ENCODE results near the gene UVRAG.
"Not testable (repeated sequence)": the region's sequence is repeated elsewhere in the genome, so short reads cannot be mapped to it uniquely, and the experiment has no call there.

The UVRAG gene

GRCh38 chr11:76049511-76049910, 234.5 kb downstream of the UVRAG start:
- H3K9me3 Mint-ChIP-seq = peaks cover 28% of the 10 kb centered on the region
- no peaks in the 10 kb centered on the region for H3K27me3 Mint-ChIP-seq
- peaks cover 75% of the 10 kb centered on the region for H3K36me3 Mint-ChIP-seq (ENCODE audit: low read depth)
- no peak overlapping the region for H3K4me3 Mint-ChIP-seq
- no peak overlapping the region for H3K27ac Mint-ChIP-seq
- H3K4me1 Mint-ChIP-seq (ENCODE audit: low read depth) = no peaks in the 10 kb centered on the region

DNA sequence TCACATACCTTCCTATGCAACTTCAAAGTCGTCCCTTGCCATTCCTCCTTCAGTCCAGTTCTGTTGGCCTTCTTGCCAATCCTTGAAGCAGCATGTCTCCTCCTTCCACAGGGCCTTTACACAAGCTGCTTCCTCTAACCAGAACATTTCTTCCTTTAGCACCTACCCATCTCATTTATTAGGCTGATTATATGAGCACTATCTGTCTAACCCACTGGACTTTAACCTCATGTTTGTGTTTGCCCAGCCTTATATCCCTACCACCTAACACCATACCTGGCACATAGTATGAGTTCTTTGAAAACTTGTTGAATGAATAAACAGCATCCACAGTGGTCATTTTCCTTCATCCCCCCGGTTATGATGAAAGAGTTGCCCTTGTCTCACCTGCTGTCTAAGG, 236.9 kb downstream of the UVRAG start:
- Mint-ChIP-seq H3K27ac (no peak overlapping the region), H3K4me1 (ENCODE audit: low read depth) (no peaks in the 10 kb centered on the region), H3K36me3 (ENCODE audit: low read depth) (peaks cover 58% of the 10 kb centered on the region), H3K4me3 (no peak overlapping the region), H3K27me3 (no peaks in the 10 kb centered on the region), H3K9me3 (peaks cover 16% of the 10 kb centered on the region)

- Mint-ChIP-seq H3K4me3 (no peak overlapping the region), H3K27ac (no peak overlapping the region), H3K36me3 (ENCODE audit: low read depth) (peaks cover 34% of the 10 kb centered on the region), H3K4me1 (ENCODE audit: low read depth) (no peaks in the 10 kb centered on the region), H3K9me3 (no peaks in the 10 kb centered on the region), H3K27me3 (no peaks in the 10 kb centered on the region)
These were observed 239.3 kb downstream of the UVRAG start for GRCh38 chr11:76054330-76054729.

- no peaks in the 10 kb centered on the region for H3K9me3 Mint-ChIP-seq
- peaks cover 25% of the 10 kb centered on the region for H3K36me3 Mint-ChIP-seq (ENCODE audit: low read depth)
- no peaks in the 10 kb centered on the region for H3K4me1 Mint-ChIP-seq (ENCODE audit: low read depth)
- H3K27ac Mint-ChIP-seq = no peak overlapping the region
- no peak overlapping the region for H3K4me3 Mint-ChIP-seq
- H3K27me3 Mint-ChIP-seq = no peaks in the 10 kb centered on the region
These were observed 241.9 kb downstream of the UVRAG start for GRCh38 chr11:76056876-76057275.

- H3K27ac Mint-ChIP-seq; H3K27me3 Mint-ChIP-seq; H3K9me3 Mint-ChIP-seq; H3K4me3 Mint-ChIP-seq; H3K36me3 Mint-ChIP-seq (ENCODE audit: low read depth); H3K4me1 Mint-ChIP-seq (ENCODE audit: low read depth): not testable (repeated sequence)
These were observed 245.5 kb downstream of the UVRAG start for GRCh38 chr11:76060475-76061036.

GRCh38 chr11:76062733-76063132, 247.7 kb downstream of the UVRAG start:
- H3K36me3 Mint-ChIP-seq (ENCODE audit: low read depth) = peaks cover 21% of the 10 kb centered on the region
- no peak overlapping the region for H3K4me3 Mint-ChIP-seq
- H3K9me3 Mint-ChIP-seq = no peaks in the 10 kb centered on the region
- no peaks in the 10 kb centered on the region for H3K4me1 Mint-ChIP-seq (ENCODE audit: low read depth)
- no peaks in the 10 kb centered on the region for H3K27me3 Mint-ChIP-seq
- no peak overlapping the region for H3K27ac Mint-ChIP-seq

DNA sequence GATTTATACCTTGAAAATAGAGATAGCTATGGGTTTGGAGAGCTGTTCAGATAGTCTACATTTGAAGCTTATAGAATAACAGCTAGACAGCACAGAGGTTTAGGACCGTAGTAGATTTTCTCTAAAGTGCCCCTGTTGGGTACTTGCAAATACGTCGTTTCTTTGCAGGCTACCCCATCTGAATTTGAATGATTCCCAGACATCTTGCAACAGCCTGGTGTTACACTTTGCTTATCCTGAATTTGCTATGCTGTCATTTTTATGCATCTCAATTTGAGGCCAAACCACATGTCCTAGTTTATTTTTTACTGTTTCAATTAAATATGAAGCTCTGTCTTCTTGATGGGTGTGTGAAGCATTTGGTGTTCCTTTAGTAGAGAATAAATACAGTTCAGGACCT, 249.2 kb downstream of the UVRAG start:
- H3K36me3 Mint-ChIP-seq (ENCODE audit: low read depth) = peaks cover 28% of the 10 kb centered on the region
- no peaks in the 10 kb centered on the region for H3K9me3 Mint-ChIP-seq
- no peak overlapping the region for H3K27ac Mint-ChIP-seq
- H3K4me3 Mint-ChIP-seq = no peak overlapping the region
- H3K27me3 Mint-ChIP-seq = no peaks in the 10 kb centered on the region
- no peaks in the 10 kb centered on the region for H3K4me1 Mint-ChIP-seq (ENCODE audit: low read depth)

GRCh38 chr11:76067099-76067498, 252.1 kb downstream of the UVRAG start:
- H3K4me3 Mint-ChIP-seq = no peak overlapping the region
- H3K27me3 Mint-ChIP-seq = no peaks in the 10 kb centered on the region
- no peak overlapping the region for H3K27ac Mint-ChIP-seq
- H3K4me1 Mint-ChIP-seq (ENCODE audit: low read depth) = peaks cover 3% of the 10 kb centered on the region
- no peaks in the 10 kb centered on the region for H3K9me3 Mint-ChIP-seq
- H3K36me3 Mint-ChIP-seq (ENCODE audit: low read depth) = peaks cover 36% of the 10 kb centered on the region

DNA sequence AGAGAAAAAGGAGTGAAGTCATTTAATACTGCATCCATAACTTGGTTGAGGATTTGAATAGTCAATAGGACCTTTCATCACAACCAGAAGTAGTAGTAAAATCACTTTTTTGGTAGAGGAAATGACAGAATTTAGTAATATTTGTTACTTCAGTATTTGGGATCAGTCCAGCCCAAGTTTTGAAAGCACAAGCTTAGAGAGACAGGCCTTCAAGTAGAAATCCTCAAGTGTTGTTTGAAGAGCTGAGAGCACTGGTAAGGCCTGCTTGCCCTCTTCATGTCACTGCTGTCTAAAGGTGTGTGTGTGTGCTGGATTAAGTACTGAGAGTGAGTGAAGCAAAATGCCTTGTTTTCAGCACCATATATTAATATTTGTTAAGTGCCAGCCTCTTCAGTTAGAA, 254.0 kb downstream of the UVRAG start:
- Mint-ChIP-seq H3K27ac (no peak overlapping the region), H3K27me3 (no peaks in the 10 kb centered on the region)

DNA sequence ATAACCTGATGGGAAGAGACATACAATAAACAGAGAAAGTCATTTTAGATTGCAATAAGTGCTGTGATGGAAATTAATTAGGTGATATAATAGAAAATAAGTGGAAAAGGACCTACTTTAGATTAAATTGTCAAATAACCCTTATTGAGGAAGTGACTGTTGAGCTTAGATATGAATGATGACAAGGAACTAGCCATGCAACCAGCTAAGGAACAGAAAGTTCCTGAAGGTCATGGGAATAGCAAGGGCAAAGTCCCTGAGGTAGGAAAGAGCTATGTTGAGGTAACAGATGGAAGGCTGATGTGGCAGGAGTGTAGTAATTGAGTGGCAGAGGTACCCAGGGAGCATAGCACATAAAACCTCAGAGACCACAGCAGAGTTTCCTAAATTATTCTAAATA, 256.1 kb downstream of the UVRAG start:
- Mint-ChIP-seq H3K27me3 (no peaks in the 10 kb centered on the region), H3K9me3 (no peaks in the 10 kb centered on the region), H3K36me3 (ENCODE audit: low read depth) (peaks cover 41% of the 10 kb centered on the region), H3K4me1 (ENCODE audit: low read depth) (peaks cover 15% of the 10 kb centered on the region), H3K27ac (no peak overlapping the region), H3K4me3 (no peak overlapping the region)

More for the DNA sequence above, 254.0 kb downstream of the UVRAG start:
- peaks cover 3% of the 10 kb centered on the region for H3K4me1 Mint-ChIP-seq (ENCODE audit: low read depth)
- peaks cover 37% of the 10 kb centered on the region for H3K36me3 Mint-ChIP-seq (ENCODE audit: low read depth)
- H3K9me3 Mint-ChIP-seq = no peaks in the 10 kb centered on the region
- H3K4me3 Mint-ChIP-seq = no peak overlapping the region

GRCh38 chr11:76073724-76074123, 258.7 kb downstream of the UVRAG start:
- no peak overlapping the region for H3K27ac Mint-ChIP-seq
- H3K36me3 Mint-ChIP-seq (ENCODE audit: low read depth) = peaks cover 30% of the 10 kb centered on the region
- H3K27me3 Mint-ChIP-seq = no peaks in the 10 kb centered on the region
- H3K9me3 Mint-ChIP-seq = no peaks in the 10 kb centered on the region
- no peak overlapping the region for H3K4me3 Mint-ChIP-seq
- H3K4me1 Mint-ChIP-seq (ENCODE audit: low read depth) = peaks cover 23% of the 10 kb centered on the region

DNA sequence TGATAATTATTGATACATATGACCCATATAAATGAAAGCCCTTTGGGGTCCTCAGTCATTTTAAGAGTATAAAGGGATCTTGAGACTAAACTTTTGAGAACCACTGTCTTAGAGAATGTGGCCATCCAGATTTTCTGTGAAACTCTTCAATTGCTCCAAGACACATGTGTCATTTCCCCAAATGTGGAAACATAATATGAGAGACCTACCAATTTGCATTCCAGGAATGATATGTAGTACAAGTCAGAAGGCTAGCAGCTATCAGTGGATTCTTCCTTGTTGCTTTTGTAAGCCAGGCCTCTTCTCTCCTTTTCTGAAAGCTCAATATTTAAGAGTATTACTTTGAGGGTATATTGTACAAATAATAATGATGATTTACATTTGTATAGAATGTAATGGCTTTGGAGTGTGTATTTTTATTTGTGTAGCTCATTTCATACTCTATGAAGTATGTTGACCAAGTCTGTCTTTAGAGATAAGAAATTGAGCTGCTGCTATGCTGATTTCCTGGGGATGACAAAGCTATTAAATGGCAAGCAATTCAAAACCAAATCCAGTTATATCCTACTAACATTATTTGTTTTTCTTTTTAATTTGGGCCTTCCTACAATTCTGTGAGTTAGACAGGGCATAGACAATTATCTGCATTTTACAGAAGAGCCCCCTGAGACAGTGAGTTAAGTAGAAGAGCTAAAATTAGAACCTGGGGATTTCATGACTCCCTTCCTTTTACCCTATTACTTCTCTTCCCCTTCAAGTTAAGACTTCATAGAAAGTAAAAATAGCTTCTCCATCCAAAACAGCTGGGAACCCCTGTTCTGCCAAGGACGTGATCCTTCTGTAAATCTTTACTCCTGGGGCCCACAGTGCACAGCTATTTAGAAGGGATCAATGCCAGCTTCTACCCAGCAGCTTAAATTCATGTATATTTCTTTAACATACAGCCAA, 259.4 kb downstream of the UVRAG start:
- Mint-ChIP-seq H3K4me3 (no peak overlapping the region), H3K27me3 (no peaks in the 10 kb centered on the region), H3K36me3 (ENCODE audit: low read depth) (peaks cover 29% of the 10 kb centered on the region), H3K27ac (no peak overlapping the region), H3K9me3 (no peaks in the 10 kb centered on the region), H3K4me1 (ENCODE audit: low read depth) (peaks cover 23% of the 10 kb centered on the region)

DNA sequence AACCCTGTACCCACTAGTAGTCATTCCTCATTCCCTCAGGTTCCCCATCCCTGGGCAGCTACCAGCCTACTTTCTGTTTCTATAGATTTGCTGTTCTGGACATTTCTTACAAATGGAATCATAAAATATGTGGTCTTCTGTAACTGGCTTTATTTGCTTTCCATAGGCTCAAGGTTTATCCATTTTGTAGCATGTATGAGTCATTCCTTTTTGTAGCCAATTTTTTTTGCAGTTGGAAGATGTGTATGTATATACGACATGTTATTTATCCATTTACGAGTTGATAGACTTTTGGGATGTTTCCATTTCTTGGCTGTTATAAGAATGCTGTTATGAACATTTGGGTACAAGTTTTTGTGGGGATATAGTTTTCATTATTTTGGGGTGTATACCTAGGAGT, 260.7 kb downstream of the UVRAG start:
- H3K27ac Mint-ChIP-seq = no peak overlapping the region

GRCh38 chr11:76076253-76076652, 261.2 kb downstream of the UVRAG start:
- H3K27me3 Mint-ChIP-seq, H3K9me3 Mint-ChIP-seq, H3K27ac Mint-ChIP-seq, H3K4me3 Mint-ChIP-seq: not testable (repeated sequence)
- Mint-ChIP-seq H3K36me3 (ENCODE audit: low read depth) (peaks cover 32% of the 10 kb centered on the region), H3K4me1 (ENCODE audit: low read depth) (peaks cover 21% of the 10 kb centered on the region)

More for the DNA sequence above, 260.7 kb downstream of the UVRAG start:
- no peak overlapping the region for H3K4me3 Mint-ChIP-seq
- no peaks in the 10 kb centered on the region for H3K9me3 Mint-ChIP-seq
- H3K27me3 Mint-ChIP-seq = no peaks in the 10 kb centered on the region
- peaks cover 23% of the 10 kb centered on the region for H3K4me1 Mint-ChIP-seq (ENCODE audit: low read depth)
- H3K36me3 Mint-ChIP-seq (ENCODE audit: low read depth) = peaks cover 35% of the 10 kb centered on the region

- H3K27ac Mint-ChIP-seq = no peak overlapping the region
- no peaks in the 10 kb centered on the region for H3K9me3 Mint-ChIP-seq
- peaks cover 21% of the 10 kb centered on the region for H3K4me1 Mint-ChIP-seq (ENCODE audit: low read depth)
- H3K27me3 Mint-ChIP-seq = no peaks in the 10 kb centered on the region
- no peak overlapping the region for H3K4me3 Mint-ChIP-seq
- peaks cover 28% of the 10 kb centered on the region for H3K36me3 Mint-ChIP-seq (ENCODE audit: low read depth)
These were observed 261.7 kb downstream of the UVRAG start for GRCh38 chr11:76076749-76077148.
